KOPT-K1 (cell line): ENCODE results near the gene GABRB2.

Experiments used
- H3K27ac ChIP-seq: fragments of 200-600 bp; sonication (generic); 2 replicates; pipeline ENCODE4 v1.5.1; 2016; ENCODE audit warnings: antibody characterized with exemption, mild to moderate bottlenecking, low read depth, low read length; ENCODE audit not compliant: poor library complexity, severe bottlenecking
- H3K36me3 ChIP-seq: fragments of 200-600 bp; sonication (generic); 2 replicates; pipeline ENCODE4 v1.5.1; 2017; ENCODE audit warnings: antibody characterized with exemption, mild to moderate bottlenecking, low read length, moderate library complexity; ENCODE audit not compliant: insufficient read depth
- H3K9me3 ChIP-seq: fragments of 200-600 bp; sonication (generic); 2 replicates; pipeline ENCODE4 v1.5.1; 2017; ENCODE audit warnings: antibody characterized with exemption, low read length, mild to moderate bottlenecking; ENCODE audit not compliant: insufficient read depth, poor library complexity, severe bottlenecking

GABRB2 gene

GRCh38 chr5:161414896-161415295 lies 131.6 kb downstream of the GABRB2 start:
- no peak overlapping the region for H3K27ac ChIP-seq
- H3K36me3 ChIP-seq: no peaks in the 10 kb centered on the region
- no peaks in the 10 kb centered on the region for H3K9me3 ChIP-seq

- no peaks in the 10 kb centered on the region for H3K9me3 ChIP-seq
- no peak overlapping the region for H3K27ac ChIP-seq
- no peaks in the 10 kb centered on the region for H3K36me3 ChIP-seq
Measured at GRCh38 chr5:161414037-161414436, 132.5 kb downstream of the GABRB2 start.

- no peaks in the 10 kb centered on the region for H3K36me3 ChIP-seq
- H3K27ac ChIP-seq: no peak overlapping the region
- no peaks in the 10 kb centered on the region for H3K9me3 ChIP-seq
Measured at GRCh38 chr5:161412792-161413191, 133.7 kb downstream of the GABRB2 start.

GRCh38 chr5:161411156-161411555 lies 135.4 kb downstream of the GABRB2 start:
- no peak overlapping the region for H3K27ac ChIP-seq
- no peaks in the 10 kb centered on the region for H3K9me3 ChIP-seq
- H3K36me3 ChIP-seq: no peaks in the 10 kb centered on the region

GRCh38 chr5:161410640-161411039 lies 135.9 kb downstream of the GABRB2 start:
- no peaks in the 10 kb centered on the region for H3K36me3 ChIP-seq
- no peaks in the 10 kb centered on the region for H3K9me3 ChIP-seq
- H3K27ac ChIP-seq: no peak overlapping the region

GRCh38 chr5:161409471-161409870 lies 137.1 kb downstream of the GABRB2 start:
- H3K27ac ChIP-seq: no peak overlapping the region
- H3K9me3 ChIP-seq: no peaks in the 10 kb centered on the region
- no peaks in the 10 kb centered on the region for H3K36me3 ChIP-seq

- Histone ChIP-seq H3K27ac (no peak overlapping the region), H3K36me3 (no peaks in the 10 kb centered on the region)
Measured at GRCh38 chr5:161406880-161407279, 139.6 kb downstream of the GABRB2 start.

GRCh38 chr5:161403996-161404395 lies 142.5 kb downstream of the GABRB2 start:
- H3K27ac ChIP-seq: no peak overlapping the region
- H3K36me3 ChIP-seq: no peaks in the 10 kb centered on the region
- no peaks in the 10 kb centered on the region for H3K9me3 ChIP-seq

More at GRCh38 chr5:161406880-161407279, 139.6 kb downstream of the GABRB2 start:
- H3K9me3 ChIP-seq: no peaks in the 10 kb centered on the region

GRCh38 chr5:161403121-161403520 lies 143.4 kb downstream of the GABRB2 start:
- Histone ChIP-seq H3K27ac (no peak overlapping the region), H3K36me3 (no peaks in the 10 kb centered on the region), H3K9me3 (no peaks in the 10 kb centered on the region)

- no peak overlapping the region for H3K27ac ChIP-seq
- H3K9me3 ChIP-seq: no peaks in the 10 kb centered on the region
- H3K36me3 ChIP-seq: no peaks in the 10 kb centered on the region
Measured at GRCh38 chr5:161400583-161400982, 145.9 kb downstream of the GABRB2 start.

GRCh38 chr5:161399996-161400562 lies 146.4 kb downstream of the GABRB2 start:
- H3K27ac ChIP-seq: no peak overlapping the region
- no peaks in the 10 kb centered on the region for H3K9me3 ChIP-seq
- no peaks in the 10 kb centered on the region for H3K36me3 ChIP-seq

- H3K9me3 ChIP-seq: no peaks in the 10 kb centered on the region
- H3K36me3 ChIP-seq: no peaks in the 10 kb centered on the region
- no peak overlapping the region for H3K27ac ChIP-seq
Measured at GRCh38 chr5:161397448-161397847, 149.1 kb downstream of the GABRB2 start.

- H3K27ac ChIP-seq: no peak overlapping the region
- H3K36me3 ChIP-seq: no peaks in the 10 kb centered on the region
- H3K9me3 ChIP-seq: no peaks in the 10 kb centered on the region
Measured at GRCh38 chr5:161396171-161396570, 150.4 kb downstream of the GABRB2 start.

GRCh38 chr5:161391724-161392123 lies 154.8 kb downstream of the GABRB2 start:
- Histone ChIP-seq H3K36me3 (no peaks in the 10 kb centered on the region), H3K27ac (no peak overlapping the region), H3K9me3 (no peaks in the 10 kb centered on the region)

- Histone ChIP-seq H3K9me3 (no peaks in the 10 kb centered on the region), H3K27ac (no peak overlapping the region), H3K36me3 (no peaks in the 10 kb centered on the region)
Measured at GRCh38 chr5:161391016-161391415, 155.5 kb downstream of the GABRB2 start.

- H3K9me3 ChIP-seq: no peaks in the 10 kb centered on the region
- no peak overlapping the region for H3K27ac ChIP-seq
- H3K36me3 ChIP-seq: no peaks in the 10 kb centered on the region
Measured at GRCh38 chr5:161387121-161387520, 159.4 kb downstream of the GABRB2 start.
